ENCODE measurements around the gene VGLL4.

The VGLL4 gene

GRCh38 chr3:11661827-11662226 lies 18.1 kb upstream of the VGLL4 start:
- Histone ChIP-seq H3F3A (ENCODE audit: low read depth) (no peaks in the 10 kb centered on the region), H4K20me1 (ENCODE audit: insufficient read depth, low read length, poor library complexity, severe bottlenecking) (no peaks in the 10 kb centered on the region), H3K9me2 (replicated peaks; ENCODE audit: low read depth, low read length) (no peaks in the 10 kb centered on the region), H2AFZ (ENCODE audit: low read length) (no peak overlapping the region), H3K9me3 (ENCODE audit: insufficient read depth, low read depth, low read length) (no peaks in the 10 kb centered on the region), H3K36me3 (ENCODE audit: insufficient read depth, low read length) (no peaks in the 10 kb centered on the region), H3K27me3 (ENCODE audit: insufficient read depth, low read length, poor library complexity, severe bottlenecking) (no peaks in the 10 kb centered on the region), H3K4me3 (ENCODE audit: low read length, poor library complexity, severe bottlenecking) (no peak overlapping the region), H3K9ac (ENCODE audit: low read depth, low read length, poor library complexity, severe bottlenecking) (no peak overlapping the region), H3K79me2 (ENCODE audit: insufficient read depth, low read length) (no peaks in the 10 kb centered on the region), H3K4me1 (ENCODE audit: insufficient read depth, low read length, poor library complexity, severe bottlenecking) (no peaks in the 10 kb centered on the region), H3K4me2 (ENCODE audit: low read depth, low read length, poor library complexity, severe bottlenecking) (no peak overlapping the region)
- TF ChIP-seq EZH2phosphoT487 (IDR thresholded peaks at IDR 0.05; ENCODE audit: borderline replicate concordance): no peak
- TF ChIP-seq, protein P1, sequence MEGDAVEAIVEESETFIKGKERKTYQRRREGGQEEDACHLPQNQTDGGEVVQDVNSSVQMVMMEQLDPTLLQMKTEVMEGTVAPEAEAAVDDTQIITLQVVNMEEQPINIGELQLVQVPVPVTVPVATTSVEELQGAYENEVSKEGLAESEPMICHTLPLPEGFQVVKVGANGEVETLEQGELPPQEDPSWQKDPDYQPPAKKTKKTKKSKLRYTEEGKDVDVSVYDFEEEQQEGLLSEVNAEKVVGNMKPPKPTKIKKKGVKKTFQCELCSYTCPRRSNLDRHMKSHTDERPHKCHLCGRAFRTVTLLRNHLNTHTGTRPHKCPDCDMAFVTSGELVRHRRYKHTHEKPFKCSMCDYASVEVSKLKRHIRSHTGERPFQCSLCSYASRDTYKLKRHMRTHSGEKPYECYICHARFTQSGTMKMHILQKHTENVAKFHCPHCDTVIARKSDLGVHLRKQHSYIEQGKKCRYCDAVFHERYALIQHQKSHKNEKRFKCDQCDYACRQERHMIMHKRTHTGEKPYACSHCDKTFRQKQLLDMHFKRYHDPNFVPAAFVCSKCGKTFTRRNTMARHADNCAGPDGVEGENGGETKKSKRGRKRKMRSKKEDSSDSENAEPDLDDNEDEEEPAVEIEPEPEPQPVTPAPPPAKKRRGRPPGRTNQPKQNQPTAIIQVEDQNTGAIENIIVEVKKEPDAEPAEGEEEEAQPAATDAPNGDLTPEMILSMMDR (conservative IDR thresholded peaks at IDR 0.05; ENCODE audit: low read length): no peak

DNA sequence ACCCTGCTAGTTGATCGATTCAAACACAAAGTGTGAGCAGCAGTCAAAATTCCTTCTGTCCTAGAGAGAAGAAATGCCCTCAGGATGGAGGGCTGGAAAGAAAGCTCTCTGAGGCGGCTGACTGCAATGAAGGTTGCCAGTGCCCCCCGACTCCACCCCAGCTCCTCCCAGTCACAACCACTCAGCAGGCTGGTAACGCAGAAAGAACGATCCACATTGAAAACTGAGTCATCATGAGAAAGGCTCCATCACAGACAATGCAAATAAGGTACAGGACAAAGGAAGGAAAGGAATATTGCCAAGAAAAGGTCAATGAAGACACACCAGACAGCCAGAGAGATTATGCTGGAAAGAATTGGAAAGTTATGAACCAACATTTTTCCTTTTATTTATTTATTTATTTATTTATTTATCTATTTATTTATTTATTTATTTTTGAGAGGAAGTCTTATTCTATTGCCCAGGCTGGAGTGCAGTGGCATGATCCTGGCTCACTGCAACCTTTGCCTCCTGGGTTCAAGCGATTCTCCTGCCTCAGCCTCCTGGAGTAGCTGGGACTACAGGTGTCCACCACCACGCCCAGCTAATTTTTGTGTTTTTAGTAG lies 17.4 kb upstream of the VGLL4 start:
- Histone ChIP-seq H3K79me2 (ENCODE audit: insufficient read depth, low read length) (no peaks in the 10 kb centered on the region), H3K36me3 (ENCODE audit: insufficient read depth, low read length) (no peaks in the 10 kb centered on the region), H3F3A (ENCODE audit: low read depth) (no peaks in the 10 kb centered on the region), H3K4me1 (ENCODE audit: insufficient read depth, low read length, poor library complexity, severe bottlenecking) (no peaks in the 10 kb centered on the region), H3K9me2 (replicated peaks; ENCODE audit: low read depth, low read length) (no peaks in the 10 kb centered on the region), H3K4me3 (ENCODE audit: low read length, poor library complexity, severe bottlenecking) (no peak overlapping the region), H3K9ac (ENCODE audit: low read depth, low read length, poor library complexity, severe bottlenecking) (no peak overlapping the region), H3K9me3 (ENCODE audit: insufficient read depth, low read depth, low read length) (no peaks in the 10 kb centered on the region), H2AFZ (ENCODE audit: low read length) (no peak overlapping the region), H3K4me2 (ENCODE audit: low read depth, low read length, poor library complexity, severe bottlenecking) (no peak overlapping the region), H3K27me3 (ENCODE audit: insufficient read depth, low read length, poor library complexity, severe bottlenecking) (no peaks in the 10 kb centered on the region), H4K20me1 (ENCODE audit: insufficient read depth, low read length, poor library complexity, severe bottlenecking) (no peaks in the 10 kb centered on the region)
- TF ChIP-seq EZH2phosphoT487 (IDR thresholded peaks at IDR 0.05; ENCODE audit: borderline replicate concordance): no peak
- TF ChIP-seq, protein P1 (conservative IDR thresholded peaks at IDR 0.05; ENCODE audit: low read length): no peak

DNA sequence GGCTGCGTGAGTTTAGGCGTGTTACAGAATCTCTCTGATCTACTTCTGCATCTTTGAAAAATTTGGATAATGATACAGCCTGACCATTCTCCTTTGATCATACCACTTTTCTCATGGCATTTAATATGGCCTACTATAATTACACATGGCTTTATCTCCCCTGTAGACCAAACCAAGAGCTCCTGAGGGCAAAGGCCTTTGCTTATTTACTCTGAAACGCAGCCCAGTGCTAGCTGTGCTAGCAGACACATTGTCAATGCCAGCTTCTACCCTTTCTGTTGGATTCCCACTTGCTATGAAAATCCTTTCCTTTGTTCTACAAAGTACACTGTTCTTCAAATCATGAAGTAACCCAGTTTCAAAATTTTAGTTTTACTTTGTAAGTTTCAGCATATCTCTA lies 16.5 kb upstream of the VGLL4 start:
- H3K9me3 ChIP-seq (ENCODE audit: insufficient read depth, low read depth, low read length): no peaks in the 10 kb centered on the region
- no peaks in the 10 kb centered on the region for H4K20me1 ChIP-seq (ENCODE audit: insufficient read depth, low read length, poor library complexity, severe bottlenecking)
- H3K4me1 ChIP-seq (ENCODE audit: insufficient read depth, low read length, poor library complexity, severe bottlenecking): peaks cover 7% of the 10 kb centered on the region
- no peaks in the 10 kb centered on the region for H3K27me3 ChIP-seq (ENCODE audit: insufficient read depth, low read length, poor library complexity, severe bottlenecking)
- no peaks in the 10 kb centered on the region for H3F3A ChIP-seq (ENCODE audit: low read depth)
- H3K9me2 ChIP-seq (replicated peaks; ENCODE audit: low read depth, low read length): no peaks in the 10 kb centered on the region
- no peak for TF ChIP-seq EZH2phosphoT487 (IDR thresholded peaks at IDR 0.05; ENCODE audit: borderline replicate concordance)
- no peaks in the 10 kb centered on the region for H3K36me3 ChIP-seq (ENCODE audit: insufficient read depth, low read length)
- no peaks in the 10 kb centered on the region for H3K79me2 ChIP-seq (ENCODE audit: insufficient read depth, low read length)
- no peak overlapping the region for H3K9ac ChIP-seq (ENCODE audit: low read depth, low read length, poor library complexity, severe bottlenecking)
- no peak overlapping the region for H3K4me2 ChIP-seq (ENCODE audit: low read depth, low read length, poor library complexity, severe bottlenecking)
- H3K4me3 ChIP-seq (ENCODE audit: low read length, poor library complexity, severe bottlenecking): no peak overlapping the region
- no peak overlapping the region for H2AFZ ChIP-seq (ENCODE audit: low read length)

DNA sequence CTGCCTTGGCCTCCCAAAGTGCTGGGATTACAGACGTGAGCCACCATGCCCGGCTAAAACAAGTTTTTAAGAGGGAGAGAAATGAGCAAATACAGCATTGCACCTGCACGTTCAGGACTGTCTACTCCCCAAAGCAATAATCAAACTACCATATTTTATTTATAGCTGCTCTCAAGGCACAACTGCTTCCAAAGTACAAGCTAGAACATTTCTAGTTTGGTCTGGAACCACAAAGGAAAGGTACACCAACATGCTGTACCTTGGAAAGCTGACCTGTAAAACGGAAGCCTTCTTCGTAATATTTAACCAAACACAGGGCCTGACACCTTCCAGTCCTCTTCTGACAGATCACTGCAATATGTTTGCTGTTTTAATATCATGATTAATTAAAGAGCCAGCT lies 14.5 kb upstream of the VGLL4 start:
- H3K79me2 ChIP-seq (ENCODE audit: insufficient read depth, low read length): no peaks in the 10 kb centered on the region
- H3K9me3 ChIP-seq (ENCODE audit: insufficient read depth, low read depth, low read length): no peaks in the 10 kb centered on the region
- H3K27me3 ChIP-seq (ENCODE audit: insufficient read depth, low read length, poor library complexity, severe bottlenecking): no peaks in the 10 kb centered on the region
- H3K4me2 ChIP-seq (ENCODE audit: low read depth, low read length, poor library complexity, severe bottlenecking): no peak overlapping the region
- H3K9ac ChIP-seq (ENCODE audit: low read depth, low read length, poor library complexity, severe bottlenecking): no peak overlapping the region
- H3K9me2 ChIP-seq (replicated peaks; ENCODE audit: low read depth, low read length): no peaks in the 10 kb centered on the region
- H3K4me3 ChIP-seq (ENCODE audit: low read length, poor library complexity, severe bottlenecking): no peak overlapping the region
- H3K36me3 ChIP-seq (ENCODE audit: insufficient read depth, low read length): no peaks in the 10 kb centered on the region
- peaks cover 7% of the 10 kb centered on the region for H3K4me1 ChIP-seq (ENCODE audit: insufficient read depth, low read length, poor library complexity, severe bottlenecking)
- TF ChIP-seq, protein P1 (conservative IDR thresholded peaks at IDR 0.05; ENCODE audit: low read length): no peak
- TF ChIP-seq EZH2phosphoT487 (IDR thresholded peaks at IDR 0.05; ENCODE audit: borderline replicate concordance): no peak
- no peak overlapping the region for H2AFZ ChIP-seq (ENCODE audit: low read length)
- no peaks in the 10 kb centered on the region for H3F3A ChIP-seq (ENCODE audit: low read depth)
- no peaks in the 10 kb centered on the region for H4K20me1 ChIP-seq (ENCODE audit: insufficient read depth, low read length, poor library complexity, severe bottlenecking)

All from Loucy (cell line).